C4-2B (cell line): ENCODE data around the gene HSBP1L1.

Experiments used
- ZFX ChIP-seq: fragments of 450-650 bp; IDR thresholded peaks from 2 replicates; pipeline ENCODE4 v1.6.1; 2017
- TF ChIP-seq, protein P1 (sequence below): fragments of 450-650 bp; conservative IDR thresholded peaks from 2 replicates; pipeline ENCODE4 v1.5.1; 2017; ENCODE audit warnings: mild to moderate bottlenecking

DNA sequence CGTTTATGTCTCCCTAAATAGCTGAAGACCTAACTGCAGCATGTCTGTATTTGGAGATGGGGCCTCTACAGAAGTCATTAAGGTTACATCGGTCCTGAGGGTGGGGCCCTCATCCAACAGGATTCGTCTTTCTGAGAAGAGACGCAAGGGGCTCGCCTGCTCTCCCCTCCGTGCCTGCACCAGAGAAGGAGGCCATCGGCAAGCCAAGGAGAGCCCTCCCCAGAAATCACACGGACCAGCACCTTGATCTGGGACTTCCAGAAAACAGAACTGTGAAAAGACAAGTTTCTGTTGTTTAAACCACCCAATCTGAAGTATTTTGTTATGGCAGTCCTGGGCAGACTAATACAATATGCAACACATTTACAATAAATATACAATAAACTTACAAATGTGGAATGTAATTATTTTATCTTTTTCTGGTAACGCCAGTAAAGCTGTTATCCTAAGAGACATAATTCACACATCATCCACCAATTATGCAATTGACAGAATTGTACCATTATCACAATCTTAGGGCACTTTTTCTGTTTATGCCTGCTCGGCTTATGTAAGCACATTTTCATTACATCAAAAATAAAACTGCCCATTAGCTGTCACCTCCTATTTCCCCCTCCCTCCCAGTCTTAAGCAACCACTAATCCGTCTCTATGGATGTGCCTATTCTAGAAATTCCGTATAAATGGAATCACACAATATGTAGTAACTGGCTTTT is 6.1 kb downstream of the HSBP1L1 start:
- TF ChIP-seq, protein P1, sequence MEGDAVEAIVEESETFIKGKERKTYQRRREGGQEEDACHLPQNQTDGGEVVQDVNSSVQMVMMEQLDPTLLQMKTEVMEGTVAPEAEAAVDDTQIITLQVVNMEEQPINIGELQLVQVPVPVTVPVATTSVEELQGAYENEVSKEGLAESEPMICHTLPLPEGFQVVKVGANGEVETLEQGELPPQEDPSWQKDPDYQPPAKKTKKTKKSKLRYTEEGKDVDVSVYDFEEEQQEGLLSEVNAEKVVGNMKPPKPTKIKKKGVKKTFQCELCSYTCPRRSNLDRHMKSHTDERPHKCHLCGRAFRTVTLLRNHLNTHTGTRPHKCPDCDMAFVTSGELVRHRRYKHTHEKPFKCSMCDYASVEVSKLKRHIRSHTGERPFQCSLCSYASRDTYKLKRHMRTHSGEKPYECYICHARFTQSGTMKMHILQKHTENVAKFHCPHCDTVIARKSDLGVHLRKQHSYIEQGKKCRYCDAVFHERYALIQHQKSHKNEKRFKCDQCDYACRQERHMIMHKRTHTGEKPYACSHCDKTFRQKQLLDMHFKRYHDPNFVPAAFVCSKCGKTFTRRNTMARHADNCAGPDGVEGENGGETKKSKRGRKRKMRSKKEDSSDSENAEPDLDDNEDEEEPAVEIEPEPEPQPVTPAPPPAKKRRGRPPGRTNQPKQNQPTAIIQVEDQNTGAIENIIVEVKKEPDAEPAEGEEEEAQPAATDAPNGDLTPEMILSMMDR = no peak
- no peak for TF ChIP-seq ZFX
